HG02870 (cell line): ENCODE results near the gene SEPSECS.
"Not testable (repeated sequence)": the region's sequence is repeated elsewhere in the genome, so short reads cannot be mapped to it uniquely, and the experiment has no call there.

Experiments
- ATAC-seq: cut with Tn5 transposase; IDR thresholded peaks from one replicate; pipeline ENCODE4 v1.9.1; 2021; ENCODE audit warnings: mild to moderate bottlenecking, moderate library complexity; ENCODE audit not compliant: unreplicated experiment

SEPSECS gene

GRCh38 chr4:25088093-25088952, 71.9 kb downstream of the SEPSECS start:
- ATAC-seq, result peak; percentile 55

- no peak for ATAC-seq
Observed at GRCh38 chr4:25085671-25086070, 74.6 kb downstream of the SEPSECS start.

GRCh38 chr4:25083441-25083840, 76.8 kb downstream of the SEPSECS start:
- not testable (repeated sequence) for ATAC-seq

GRCh38 chr4:25081866-25082471, 78.3 kb downstream of the SEPSECS start:
- ATAC-seq, result no peak

GRCh38 chr4:25080571-25080970, 79.7 kb downstream of the SEPSECS start:
- no peak for ATAC-seq

- ATAC-seq, result no peak
Observed at GRCh38 chr4:25078523-25078922, 81.7 kb downstream of the SEPSECS start.

- no peak for ATAC-seq
Observed at GRCh38 chr4:25076625-25077398, 83.4 kb downstream of the SEPSECS start.

GRCh38 chr4:25075851-25076250, 84.4 kb downstream of the SEPSECS start:
- no peak for ATAC-seq

- no peak for ATAC-seq
Observed at GRCh38 chr4:25075129-25075528, 85.1 kb downstream of the SEPSECS start.

GRCh38 chr4:25070545-25070944, 89.7 kb downstream of the SEPSECS start:
- no peak for ATAC-seq
